A549 (cell line): ENCODE measurements around the gene PAK1. TPM values are rescaled to one million over a fixed set of nuclear protein-coding genes. Genes with fewer than 3 reads are reported as not detected.

Experiments used
- ATAC-seq, 2 experiments: fragments of 200-7000 bp in 1 of 2; fragments of >200 bp in 1 of 2; cut with Nextera tagmentation in 1 of 2; cut with Tn5 transposase in 1 of 2; 3 replicates each; pipeline versions ENCODE4 v1.8.0 to v1.9.1; 2018 to 2020; ENCODE audit warnings: mild to moderate bottlenecking in 1 of 2, moderate library complexity in 1 of 2
- CTCF ChIA-PET: fragments of 300-600 bp; sonication (Branson Sonifier 250); formaldehyde crosslinking; extraction: SDS; loops from one replicate; lab custom pipeline; 2021; ENCODE audit warnings: antibody characterized with exemption, inconsistent platforms; lab: Yijun Ruan, JAX
- POLR2A ChIA-PET: fragments of 350-600 bp; formaldehyde crosslinking; extraction: SDS; loops from one replicate; lab custom pipeline; 2021; ENCODE audit warnings: antibody characterized with exemption, inconsistent platforms; lab: Yijun Ruan, JAX
- DNase-seq, 2 experiments: peaks; one replicate each; pipeline versions ENCODE4 v3.0.0 to v3.0.0-alpha.2; 2011 to 2016; ENCODE audit warnings: low read depth in 1 of 2, low spot score in 1 of 2
- FAIRE-seq: peaks from 2 replicates; lab custom pipeline; 2011; peaks lifted over from hg19 to GRCh38; lab: Jason Lieb, UNC
- H3K27ac ChIP-seq, 2 experiments: fragments of >200 bp; sonication (Bioruptor Twin); formaldehyde crosslinking; 3 replicates each; pipeline ENCODE4 v1.5.1; 2016 to 2017
- H3K4me1 ChIP-seq: fragments of >200 bp; sonication (Bioruptor Twin); formaldehyde crosslinking; 3 replicates; pipeline ENCODE4 v1.6.1; 2016
- H3K4me2 ChIP-seq: fragments of >200 bp; sonication (Bioruptor Twin); formaldehyde crosslinking; 3 replicates; pipeline ENCODE4 v1.6.1; 2016
- H3K4me3 ChIP-seq: fragments of >200 bp; sonication (Bioruptor Twin); formaldehyde crosslinking; 3 replicates; pipeline ENCODE4 v1.5.1; 2016
- H3K9me3 ChIP-seq: fragments of >200 bp; sonication (Bioruptor Twin); formaldehyde crosslinking; 3 replicates; pipeline ENCODE4 v1.6.1; 2016
- BHLHE40 ChIP-seq: IDR thresholded peaks from 2 replicates; pipeline ENCODE4 v1.6.1; 2012; ENCODE audit warnings: low read depth, low read length, inconsistent platforms
- CBX2 ChIP-seq: fragments of 200-600 bp; sonication (generic); IDR thresholded peaks from 2 replicates; pipeline ENCODE4 v1.6.1; 2016; ENCODE audit warnings: low read depth, mild to moderate bottlenecking, borderline replicate concordance
- EHMT2 ChIP-seq: fragments of 200-600 bp; sonication (generic); IDR thresholded peaks from 2 replicates; pipeline ENCODE4 v1.6.1; 2016; ENCODE audit warnings: antibody characterized with exemption, low read depth, mild to moderate bottlenecking, moderate library complexity
- FOSL2 ChIP-seq, 2 experiments: fragments of 450-650 bp in 1 of 2; fragments of >200 bp in 1 of 2; sonication (Bioruptor Twin) in 1 of 2; formaldehyde crosslinking; IDR thresholded peaks; 2 replicates each; pipeline versions ENCODE4 v1.5.0 to v1.6.1; 2016 to 2020; ENCODE audit warnings: mild to moderate bottlenecking in 1 of 2, moderate library complexity in 1 of 2
- HEYL ChIP-seq: fragments of 250-450 bp; sonication (Bioruptor Pico); IDR thresholded peaks from 2 replicates; pipeline ENCODE4 v1.8.0; 2021; ENCODE audit warnings: mild to moderate bottlenecking, moderate library complexity
- HOXA7 ChIP-seq: fragments of 250-450 bp; sonication (Bioruptor Pico); IDR thresholded peaks from 2 replicates; pipeline ENCODE4 v1.5.0; 2020; ENCODE audit warnings: mild to moderate bottlenecking, moderate library complexity
- HOXB13 ChIP-seq: fragments of 250-450 bp; sonication (Bioruptor Pico); IDR thresholded peaks from 2 replicates; pipeline ENCODE4 v1.5.0; 2020; ENCODE audit warnings: low read depth, mild to moderate bottlenecking, moderate library complexity
- HOXB5 ChIP-seq: fragments of 250-450 bp; sonication (Bioruptor Pico); IDR thresholded peaks from 2 replicates; pipeline ENCODE4 v1.5.0; 2020; ENCODE audit warnings: mild to moderate bottlenecking, moderate library complexity
- JUN ChIP-seq, 2 experiments: fragments of >200 bp; sonication (Bioruptor Twin); formaldehyde crosslinking; IDR thresholded peaks; 2 replicates in 1 of 2; 3 replicates in 1 of 2; pipeline ENCODE4 v1.6.1; 2016 to 2017
- JUNB ChIP-seq: fragments of >200 bp; sonication (Bioruptor Twin); formaldehyde crosslinking; IDR thresholded peaks from 2 replicates; pipeline ENCODE4 v1.6.1; 2016
- MAFK ChIP-seq: fragments of 450-650 bp; IDR thresholded peaks from 2 replicates; pipeline ENCODE4 v1.6.1; 2014; ENCODE audit not compliant: partially characterized antibody
- MYC ChIP-seq: IDR thresholded peaks from 2 replicates; pipeline ENCODE4 v1.6.1; 2012; ENCODE audit warnings: mild to moderate bottlenecking, inconsistent platforms, low read length, improper control_type of control experiment, borderline replicate concordance
- PHF8 ChIP-seq: fragments of 200-600 bp; sonication (generic); IDR thresholded peaks from 2 replicates; pipeline ENCODE4 v1.6.1; 2016; ENCODE audit warnings: low read depth, mild to moderate bottlenecking, antibody characterized with exemption, moderate library complexity, borderline replicate concordance
- POLR2A ChIP-seq: IDR thresholded peaks from 2 replicates; pipeline ENCODE4 v1.6.1; 2012; ENCODE audit warnings: mild to moderate bottlenecking, low read length
- RARB ChIP-seq: fragments of 250-450 bp; sonication (Bioruptor Pico); IDR thresholded peaks from 2 replicates; pipeline ENCODE4 v1.8.0; 2021; ENCODE audit warnings: mild to moderate bottlenecking, moderate library complexity
- RFX5 ChIP-seq: fragments of 450-650 bp; IDR thresholded peaks from 2 replicates; pipeline ENCODE4 v1.7.1; 2014; ENCODE audit warnings: antibody characterized with exemption, mild to moderate bottlenecking, moderate library complexity
- RNF2 ChIP-seq: fragments of 200-600 bp; sonication (generic); IDR thresholded peaks from 2 replicates; pipeline ENCODE4 v1.6.1; 2016; ENCODE audit warnings: low read depth, mild to moderate bottlenecking, antibody characterized with exemption, moderate library complexity, borderline replicate concordance
- SMC3 ChIP-seq: fragments of >200 bp; sonication (Bioruptor Twin); formaldehyde crosslinking; IDR thresholded peaks from 3 replicates; pipeline ENCODE4 v1.6.1; 2018; ENCODE audit warnings: inconsistent platforms
- ZNF302 ChIP-seq: fragments of 250-450 bp; sonication (Bioruptor Pico); IDR thresholded peaks from 2 replicates; pipeline ENCODE4 v1.9.0; 2021; ENCODE audit warnings: inconsistent platforms, mild to moderate bottlenecking, moderate library complexity
- WGBS: methylation state at CpG from one replicate; pipeline ENCODE4 v1.1.6; 2017; ENCODE audit errors: missing lambda C conversion rate; 5-methylcytosine and 5-hydroxymethylcytosine counted together
- polyA plus RNA-seq, 4 experiments: library from polyadenylated mRNA; depleted of rRNA in 3 of 4; stranded (reverse); fragments of >200 nt; fragmentation: RNase III in 1 of 4; extraction: RNeasy Plus Mini Kit Qiagen cat#74134 plus additional on column Dnase treatment in 1 of 4; gene quantifications; 2 replicates in 3 of 4; 3 replicates in 1 of 4; pipeline ENCODE4 v1.2.3, GENCODE V29; 2011 to 2017
- TF ChIP-seq, protein P1 (sequence below): fragments of 250-450 bp; sonication (Bioruptor Pico); IDR thresholded peaks from 2 replicates; pipeline ENCODE4 v1.5.0; 2021; ENCODE audit warnings: mild to moderate bottlenecking, moderate library complexity, borderline replicate concordance
- TF ChIP-seq, protein P2 (sequence below): fragments of 250-450 bp; sonication (Bioruptor Pico); IDR thresholded peaks from 2 replicates; pipeline ENCODE4 v1.5.0; 2020; ENCODE audit warnings: low read depth, mild to moderate bottlenecking, moderate library complexity
- TF ChIP-seq, protein P3 (sequence below): fragments of 450-650 bp; IDR thresholded peaks from 2 replicates; pipeline ENCODE4 v1.6.1; 2014; ENCODE audit warnings: antibody characterized with exemption

PAK1 gene
- polyA plus RNA-seq, 2 of the 4 experiments (the other 2 are of a cell fraction): 20.6 to 60.7 TPM

DNA sequence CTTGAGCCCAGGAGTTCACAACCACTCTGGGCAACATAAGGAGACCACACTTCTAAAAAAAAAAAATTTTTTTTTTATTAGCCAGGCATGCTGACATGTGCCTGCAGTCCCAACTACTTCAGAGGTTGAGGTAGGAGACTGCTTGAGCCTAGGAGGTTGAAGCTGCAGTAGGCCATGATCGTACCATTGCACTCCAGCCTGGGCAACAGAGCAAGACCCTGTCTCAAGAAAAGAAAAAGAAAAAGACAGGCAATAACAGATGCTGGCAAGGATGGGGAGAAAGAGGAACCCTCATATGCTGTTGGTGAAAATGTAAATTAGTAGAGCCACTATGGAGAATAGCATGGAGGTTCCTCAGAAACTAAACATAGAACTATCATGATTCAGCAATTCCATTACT, 64.8 kb downstream of the PAK1 start:
- TF ChIP-seq ZNF302: no peak
- TF ChIP-seq JUN (IDR thresholded peaks at IDR 0.05): no peak
- TF ChIP-seq MYC: no peak
- no peak for TF ChIP-seq RARB (CRISPR knock-in tag)
- TF ChIP-seq SMC3: no peak
- TF ChIP-seq HOXA7 (CRISPR knock-in tag): no peak
- no peak for TF ChIP-seq RFX5
- no peak for TF ChIP-seq RNF2
- TF ChIP-seq BHLHE40: no peak
- TF ChIP-seq, protein P1, sequence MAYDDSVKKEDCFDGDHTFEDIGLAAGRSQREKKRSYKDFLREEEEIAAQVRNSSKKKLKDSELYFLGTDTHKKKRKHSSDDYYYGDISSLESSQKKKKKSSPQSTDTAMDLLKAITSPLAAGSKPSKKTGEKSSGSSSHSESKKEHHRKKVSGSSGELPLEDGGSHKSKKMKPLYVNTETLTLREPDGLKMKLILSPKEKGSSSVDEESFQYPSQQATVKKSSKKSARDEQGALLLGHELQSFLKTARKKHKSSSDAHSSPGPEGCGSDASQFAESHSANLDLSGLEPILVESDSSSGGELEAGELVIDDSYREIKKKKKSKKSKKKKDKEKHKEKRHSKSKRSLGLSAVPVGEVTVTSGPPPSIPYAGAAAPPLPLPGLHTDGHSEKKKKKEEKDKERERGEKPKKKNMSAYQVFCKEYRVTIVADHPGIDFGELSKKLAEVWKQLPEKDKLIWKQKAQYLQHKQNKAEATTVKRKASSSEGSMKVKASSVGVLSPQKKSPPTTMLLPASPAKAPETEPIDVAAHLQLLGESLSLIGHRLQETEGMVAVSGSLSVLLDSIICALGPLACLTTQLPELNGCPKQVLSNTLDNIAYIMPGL (CRISPR knock-in tag): no peak
- TF ChIP-seq, protein P2, sequence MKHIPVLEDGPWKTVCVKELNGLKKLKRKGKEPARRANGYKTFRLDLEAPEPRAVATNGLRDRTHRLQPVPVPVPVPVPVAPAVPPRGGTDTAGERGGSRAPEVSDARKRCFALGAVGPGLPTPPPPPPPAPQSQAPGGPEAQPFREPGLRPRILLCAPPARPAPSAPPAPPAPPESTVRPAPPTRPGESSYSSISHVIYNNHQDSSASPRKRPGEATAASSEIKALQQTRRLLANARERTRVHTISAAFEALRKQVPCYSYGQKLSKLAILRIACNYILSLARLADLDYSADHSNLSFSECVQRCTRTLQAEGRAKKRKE (CRISPR knock-in tag): no peak
- no peak for TF ChIP-seq HEYL (CRISPR knock-in tag)
- TF ChIP-seq CBX2: no peak
- TF ChIP-seq EHMT2: no peak
- TF ChIP-seq HOXB5 (CRISPR knock-in tag): no peak
- TF ChIP-seq POLR2A: no peak
- no peak for TF ChIP-seq HOXB13 (CRISPR knock-in tag)
- TF ChIP-seq, protein P3, sequence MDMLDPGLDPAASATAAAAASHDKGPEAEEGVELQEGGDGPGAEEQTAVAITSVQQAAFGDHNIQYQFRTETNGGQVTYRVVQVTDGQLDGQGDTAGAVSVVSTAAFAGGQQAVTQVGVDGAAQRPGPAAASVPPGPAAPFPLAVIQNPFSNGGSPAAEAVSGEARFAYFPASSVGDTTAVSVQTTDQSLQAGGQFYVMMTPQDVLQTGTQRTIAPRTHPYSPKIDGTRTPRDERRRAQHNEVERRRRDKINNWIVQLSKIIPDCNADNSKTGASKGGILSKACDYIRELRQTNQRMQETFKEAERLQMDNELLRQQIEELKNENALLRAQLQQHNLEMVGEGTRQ: no peak
- TF ChIP-seq PHF8: no peak
- no peak for TF ChIP-seq JUNB
- FAIRE-seq: no peak
- ChIA-PET CTCF (interaction anchor here (1.6 kb wide), 1 partner anchor 139 kb away, joined by 5 read pairs; no protein-coding TSS in a partner anchor), POLR2A (no interaction called here)
- peaks cover 22% of the 10 kb centered on the region for H3K4me1 ChIP-seq
- no peak for DNase-seq
- no peaks in the 10 kb centered on the region for H3K9me3 ChIP-seq
- H3K4me2 ChIP-seq: no peak overlapping the region
- 95% methylated on average over 1 of the region's 1 CpG for WGBS
- ATAC-seq: no peak
- no peak overlapping the region for H3K4me3 ChIP-seq
- H3K27ac ChIP-seq: no peak overlapping the region

GRCh38 chr11:77407613-77408012, 66.3 kb downstream of the PAK1 start:
- H3K27ac ChIP-seq: peak overlapping the region in 1 of 2 experiments; percentile 22; a peak in 1 of 6 replicates
- ATAC-seq: peak in 1 of 2 experiments; percentile 6; a peak in 1 of 6 replicates
- no peak for TF ChIP-seq FOSL2 (IDR thresholded peaks at IDR 0.05)
- 0 out of 2 replicates have a peak, but pooled peaks have one; percentile 17 for TF ChIP-seq FOSL2 (CRISPR knock-in tag; IDR thresholded peaks at IDR 0.05)
- no peak for TF ChIP-seq MAFK
- ChIA-PET CTCF (interaction anchor here (1.2 to 1.6 kb wide), 2 partner anchors 24 to 141 kb away, joined by 3 to 5 read pairs; no protein-coding TSS in a partner anchor), POLR2A (no interaction called here)
- peak; percentile 17 to 44 for DNase-seq
- H3K4me1 ChIP-seq: peaks cover 22% of the 10 kb centered on the region
- peak overlapping the region; percentile 56 for H3K4me2 ChIP-seq
- no peak overlapping the region for H3K4me3 ChIP-seq
- no peak for FAIRE-seq
- H3K9me3 ChIP-seq: no peaks in the 10 kb centered on the region
- 0% methylated on average over 4 of the region's 4 CpGs for WGBS
